Measurements from ENCODE around the gene TNFRSF8. TPM values are rescaled to one million over a fixed set of nuclear protein-coding genes. Genes with fewer than 3 reads are reported as not detected.

TNFRSF8 gene
- total and polyA plus RNA-seq, 9 of the 15 experiments (the other 6 are each of a cell fraction or from before 2014, with no cell fraction given), result 3.5 to 38.4 (median 17.1) TPM

DNA sequence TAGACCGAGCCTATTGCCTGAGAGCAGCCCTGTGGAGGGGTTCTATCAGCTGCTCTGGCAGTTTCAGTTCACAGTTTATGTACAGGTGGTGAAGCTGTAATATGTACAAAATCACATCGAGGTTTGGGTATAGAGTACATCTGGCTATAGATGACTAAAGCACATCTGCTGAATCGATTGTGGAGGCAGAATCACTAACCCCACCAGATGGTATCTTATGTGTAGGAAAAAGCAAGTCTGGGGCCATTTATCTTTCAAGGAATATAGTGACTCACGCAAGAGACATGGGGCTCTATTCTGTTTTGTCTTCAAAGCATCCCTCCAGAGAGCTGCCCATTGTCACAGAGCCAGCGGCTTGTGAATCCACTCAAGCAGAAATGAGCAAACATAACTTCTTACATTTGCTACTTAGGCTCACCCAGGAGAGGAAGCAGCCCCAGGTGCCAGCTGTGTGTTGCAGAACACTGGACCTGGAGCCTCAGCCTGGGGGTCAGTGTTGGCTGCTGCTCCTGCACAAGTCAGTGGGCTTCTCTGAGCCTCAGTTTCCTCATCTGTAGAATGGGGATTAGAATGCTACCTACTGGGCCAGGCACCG, 22.5 kb upstream of the TNFRSF8 start (continued):
- TF ChIP-seq, protein P1, sequence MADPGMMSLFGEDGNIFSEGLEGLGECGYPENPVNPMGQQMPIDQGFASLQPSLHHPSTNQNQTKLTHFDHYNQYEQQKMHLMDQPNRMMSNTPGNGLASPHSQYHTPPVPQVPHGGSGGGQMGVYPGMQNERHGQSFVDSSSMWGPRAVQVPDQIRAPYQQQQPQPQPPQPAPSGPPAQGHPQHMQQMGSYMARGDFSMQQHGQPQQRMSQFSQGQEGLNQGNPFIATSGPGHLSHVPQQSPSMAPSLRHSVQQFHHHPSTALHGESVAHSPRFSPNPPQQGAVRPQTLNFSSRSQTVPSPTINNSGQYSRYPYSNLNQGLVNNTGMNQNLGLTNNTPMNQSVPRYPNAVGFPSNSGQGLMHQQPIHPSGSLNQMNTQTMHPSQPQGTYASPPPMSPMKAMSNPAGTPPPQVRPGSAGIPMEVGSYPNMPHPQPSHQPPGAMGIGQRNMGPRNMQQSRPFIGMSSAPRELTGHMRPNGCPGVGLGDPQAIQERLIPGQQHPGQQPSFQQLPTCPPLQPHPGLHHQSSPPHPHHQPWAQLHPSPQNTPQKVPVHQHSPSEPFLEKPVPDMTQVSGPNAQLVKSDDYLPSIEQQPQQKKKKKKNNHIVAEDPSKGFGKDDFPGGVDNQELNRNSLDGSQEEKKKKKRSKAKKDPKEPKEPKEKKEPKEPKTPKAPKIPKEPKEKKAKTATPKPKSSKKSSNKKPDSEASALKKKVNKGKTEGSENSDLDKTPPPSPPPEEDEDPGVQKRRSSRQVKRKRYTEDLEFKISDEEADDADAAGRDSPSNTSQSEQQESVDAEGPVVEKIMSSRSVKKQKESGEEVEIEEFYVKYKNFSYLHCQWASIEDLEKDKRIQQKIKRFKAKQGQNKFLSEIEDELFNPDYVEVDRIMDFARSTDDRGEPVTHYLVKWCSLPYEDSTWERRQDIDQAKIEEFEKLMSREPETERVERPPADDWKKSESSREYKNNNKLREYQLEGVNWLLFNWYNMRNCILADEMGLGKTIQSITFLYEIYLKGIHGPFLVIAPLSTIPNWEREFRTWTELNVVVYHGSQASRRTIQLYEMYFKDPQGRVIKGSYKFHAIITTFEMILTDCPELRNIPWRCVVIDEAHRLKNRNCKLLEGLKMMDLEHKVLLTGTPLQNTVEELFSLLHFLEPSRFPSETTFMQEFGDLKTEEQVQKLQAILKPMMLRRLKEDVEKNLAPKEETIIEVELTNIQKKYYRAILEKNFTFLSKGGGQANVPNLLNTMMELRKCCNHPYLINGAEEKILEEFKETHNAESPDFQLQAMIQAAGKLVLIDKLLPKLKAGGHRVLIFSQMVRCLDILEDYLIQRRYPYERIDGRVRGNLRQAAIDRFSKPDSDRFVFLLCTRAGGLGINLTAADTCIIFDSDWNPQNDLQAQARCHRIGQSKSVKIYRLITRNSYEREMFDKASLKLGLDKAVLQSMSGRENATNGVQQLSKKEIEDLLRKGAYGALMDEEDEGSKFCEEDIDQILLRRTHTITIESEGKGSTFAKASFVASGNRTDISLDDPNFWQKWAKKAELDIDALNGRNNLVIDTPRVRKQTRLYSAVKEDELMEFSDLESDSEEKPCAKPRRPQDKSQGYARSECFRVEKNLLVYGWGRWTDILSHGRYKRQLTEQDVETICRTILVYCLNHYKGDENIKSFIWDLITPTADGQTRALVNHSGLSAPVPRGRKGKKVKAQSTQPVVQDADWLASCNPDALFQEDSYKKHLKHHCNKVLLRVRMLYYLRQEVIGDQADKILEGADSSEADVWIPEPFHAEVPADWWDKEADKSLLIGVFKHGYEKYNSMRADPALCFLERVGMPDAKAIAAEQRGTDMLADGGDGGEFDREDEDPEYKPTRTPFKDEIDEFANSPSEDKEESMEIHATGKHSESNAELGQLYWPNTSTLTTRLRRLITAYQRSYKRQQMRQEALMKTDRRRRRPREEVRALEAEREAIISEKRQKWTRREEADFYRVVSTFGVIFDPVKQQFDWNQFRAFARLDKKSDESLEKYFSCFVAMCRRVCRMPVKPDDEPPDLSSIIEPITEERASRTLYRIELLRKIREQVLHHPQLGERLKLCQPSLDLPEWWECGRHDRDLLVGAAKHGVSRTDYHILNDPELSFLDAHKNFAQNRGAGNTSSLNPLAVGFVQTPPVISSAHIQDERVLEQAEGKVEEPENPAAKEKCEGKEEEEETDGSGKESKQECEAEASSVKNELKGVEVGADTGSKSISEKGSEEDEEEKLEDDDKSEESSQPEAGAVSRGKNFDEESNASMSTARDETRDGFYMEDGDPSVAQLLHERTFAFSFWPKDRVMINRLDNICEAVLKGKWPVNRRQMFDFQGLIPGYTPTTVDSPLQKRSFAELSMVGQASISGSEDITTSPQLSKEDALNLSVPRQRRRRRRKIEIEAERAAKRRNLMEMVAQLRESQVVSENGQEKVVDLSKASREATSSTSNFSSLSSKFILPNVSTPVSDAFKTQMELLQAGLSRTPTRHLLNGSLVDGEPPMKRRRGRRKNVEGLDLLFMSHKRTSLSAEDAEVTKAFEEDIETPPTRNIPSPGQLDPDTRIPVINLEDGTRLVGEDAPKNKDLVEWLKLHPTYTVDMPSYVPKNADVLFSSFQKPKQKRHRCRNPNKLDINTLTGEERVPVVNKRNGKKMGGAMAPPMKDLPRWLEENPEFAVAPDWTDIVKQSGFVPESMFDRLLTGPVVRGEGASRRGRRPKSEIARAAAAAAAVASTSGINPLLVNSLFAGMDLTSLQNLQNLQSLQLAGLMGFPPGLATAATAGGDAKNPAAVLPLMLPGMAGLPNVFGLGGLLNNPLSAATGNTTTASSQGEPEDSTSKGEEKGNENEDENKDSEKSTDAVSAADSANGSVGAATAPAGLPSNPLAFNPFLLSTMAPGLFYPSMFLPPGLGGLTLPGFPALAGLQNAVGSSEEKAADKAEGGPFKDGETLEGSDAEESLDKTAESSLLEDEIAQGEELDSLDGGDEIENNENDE (IDR thresholded peaks at IDR 0.05; ENCODE audit: low read depth, low read length), result no peak
- no peak for TF ChIP-seq XRCC4 (IDR thresholded peaks at IDR 0.05; ENCODE audit: extremely low read depth, insufficient read depth, insufficient read length)
- TF ChIP-seq, protein P2, sequence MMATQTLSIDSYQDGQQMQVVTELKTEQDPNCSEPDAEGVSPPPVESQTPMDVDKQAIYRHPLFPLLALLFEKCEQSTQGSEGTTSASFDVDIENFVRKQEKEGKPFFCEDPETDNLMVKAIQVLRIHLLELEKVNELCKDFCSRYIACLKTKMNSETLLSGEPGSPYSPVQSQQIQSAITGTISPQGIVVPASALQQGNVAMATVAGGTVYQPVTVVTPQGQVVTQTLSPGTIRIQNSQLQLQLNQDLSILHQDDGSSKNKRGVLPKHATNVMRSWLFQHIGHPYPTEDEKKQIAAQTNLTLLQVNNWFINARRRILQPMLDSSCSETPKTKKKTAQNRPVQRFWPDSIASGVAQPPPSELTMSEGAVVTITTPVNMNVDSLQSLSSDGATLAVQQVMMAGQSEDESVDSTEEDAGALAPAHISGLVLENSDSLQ (IDR thresholded peaks at IDR 0.05), result peak; percentile 34; the same call in 1 of the 2 replicates
- no peak for TF ChIP-seq PCBP2 (IDR thresholded peaks at IDR 0.05; ENCODE audit: low read depth, low read length, poor library complexity, severe bottlenecking)
- 0 out of 2 replicates have a peak, but pooled peaks have one; percentile 30 for TF ChIP-seq MBD2 (IDR thresholded peaks at IDR 0.05; ENCODE audit: borderline replicate concordance, low read depth)
- peak; percentile 76 for TF ChIP-seq SMARCE1 (IDR thresholded peaks at IDR 0.05)
- peak in 1 of 2 experiments; percentile 26; a peak in 1 of 4 replicates for TF ChIP-seq TRIM24 (IDR thresholded peaks at IDR 0.05)
- TF ChIP-seq RCOR1 (IDR thresholded peaks at IDR 0.05; ENCODE audit: borderline replicate concordance in 1 of 2, low read depth in 2 of 2, low read length in 2 of 2), result peak in 1 of 2 experiments; percentile 78; a peak in 2 of 4 replicates
- no peak for TF ChIP-seq SMAD1 (IDR thresholded peaks at IDR 0.05; ENCODE audit: low read depth, low read length, partially characterized antibody)
- TF ChIP-seq, protein P3, sequence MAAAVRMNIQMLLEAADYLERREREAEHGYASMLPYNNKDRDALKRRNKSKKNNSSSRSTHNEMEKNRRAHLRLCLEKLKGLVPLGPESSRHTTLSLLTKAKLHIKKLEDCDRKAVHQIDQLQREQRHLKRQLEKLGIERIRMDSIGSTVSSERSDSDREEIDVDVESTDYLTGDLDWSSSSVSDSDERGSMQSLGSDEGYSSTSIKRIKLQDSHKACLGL (CRISPR knock-in tag; IDR thresholded peaks at IDR 0.05; ENCODE audit: borderline replicate concordance, poor library complexity, severe bottlenecking), result no peak
- peak; percentile 94 for TF ChIP-seq RBM25 (IDR thresholded peaks at IDR 0.05; ENCODE audit: low read depth, low read length, severe bottlenecking)
